Measurements from ENCODE around the gene ABCG2. TPM values are rescaled to one million over a fixed set of nuclear protein-coding genes. Genes with fewer than 3 reads are reported as not detected.
A peak's percentile ranks its signal among the peaks of the same experiment; 100 is the strongest.

ABCG2 gene
- total and polyA plus RNA-seq, 2 of the 4 experiments (the other 2 are of a cell fraction) = 0.50 to 1.1 TPM

DNA sequence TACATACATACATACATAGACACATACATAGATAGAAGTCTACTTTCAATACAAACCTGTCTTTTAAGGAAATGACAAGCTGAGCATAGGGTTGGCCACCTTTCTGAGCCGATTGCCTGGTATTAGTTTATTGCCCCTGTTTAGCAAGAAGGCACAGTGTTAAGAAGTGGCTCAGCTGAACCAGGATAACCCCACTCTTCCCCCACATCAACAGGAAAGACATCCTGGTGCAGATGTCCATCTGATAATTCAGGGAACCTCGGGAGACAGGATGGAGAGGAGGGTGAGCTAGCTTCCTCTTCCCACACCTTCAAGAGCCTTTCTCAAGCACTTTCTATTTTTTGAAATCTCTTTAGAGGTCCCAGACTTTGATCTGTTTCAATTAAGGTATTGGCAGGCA lies 98.7 kb downstream of the ABCG2 start:
- CTCF ChIA-PET = no interaction called here
- dilution Hi-C loops (cut with HindIII; ENCODE audit: low sequenced_read_pairs, unreplicated experiment) = no loop called here
- H3K4me1 ChIP-seq (ENCODE audit: control insufficient read depth, insufficient read depth, low read length) = no peaks in the 10 kb centered on the region
- no peak overlapping the region for H3K18ac ChIP-seq (ENCODE audit: low read depth, low read length)
- intact Hi-C loops (cut with micrococcal nuclease) = loop anchor here (5.0 to 10.0 kb wide), 2 partner anchors 225 to 458 kb away; partner anchors contain the start of gene PPM1K
- no peaks in the 10 kb centered on the region for H3K27me3 ChIP-seq (ENCODE audit: control insufficient read depth, insufficient read depth, low read length)
- no peak overlapping the region for H2BK15ac ChIP-seq (ENCODE audit: low read depth, low read length)
- DNase-seq (no peak), ATAC-seq (ENCODE audit: low read depth) (no peak)
- no peak overlapping the region for H4K91ac ChIP-seq (ENCODE audit: insufficient read depth, low read depth, low read length)
- H3K9ac ChIP-seq (ENCODE audit: low read depth, low read length) = no peak overlapping the region
- no peak overlapping the region for H2BK120ac ChIP-seq (ENCODE audit: low read depth, low read length)
- no peaks in the 10 kb centered on the region for H3K79me1 ChIP-seq (ENCODE audit: low read depth in 1 of 2, low read length in 2 of 2)
- no peak overlapping the region for H2AK5ac ChIP-seq (ENCODE audit: low read depth, low read length)
- no peak overlapping the region for H2BK20ac ChIP-seq (ENCODE audit: low read depth, low read length)
- no peak overlapping the region for H2AK9ac ChIP-seq (replicated peaks; ENCODE audit: low read depth, low read length, poor library complexity)
- no peak overlapping the region for H3K4me2 ChIP-seq (ENCODE audit: low read depth, low read length)
- H2BK5ac ChIP-seq (ENCODE audit: low read depth, low read length, poor library complexity, severe bottlenecking) = no peak overlapping the region
- no peak overlapping the region for H3K27ac ChIP-seq (ENCODE audit: insufficient read depth, low read length)
- no peaks in the 10 kb centered on the region; the same call in 1 of the 2 replicates for H3K9me1 ChIP-seq (ENCODE audit: insufficient read depth, low read length)
- no peaks in the 10 kb centered on the region for H3K9me3 ChIP-seq (ENCODE audit: control insufficient read depth, insufficient read depth, low read length)
- no peak overlapping the region for H3K4ac ChIP-seq (ENCODE audit: low read depth, low read length)
- BruUV-seq (replicated peaks) = no TSS peak
- no peaks in the 10 kb centered on the region for H4K20me1 ChIP-seq (ENCODE audit: insufficient read depth, low read length)
- H2AFZ ChIP-seq (replicated peaks; ENCODE audit: low read length, poor library complexity) = no peak overlapping the region
- H3K4me3 ChIP-seq (ENCODE audit: insufficient read depth, low read depth, low read length) = no peak overlapping the region
- TF ChIP-seq CHD1 (IDR thresholded peaks at IDR 0.05; ENCODE audit: low read depth, low read length) = no peak
- TF ChIP-seq RFX5 (IDR thresholded peaks at IDR 0.05; ENCODE audit: low read depth, low read length) = no peak
- TF ChIP-seq BHLHE40 (IDR thresholded peaks at IDR 0.05; ENCODE audit: low read depth, low read length) = no peak
- TF ChIP-seq RCOR1 (IDR thresholded peaks at IDR 0.05; ENCODE audit: insufficient replicate concordance, low read length) = no peak
- no peak for TF ChIP-seq CEBPB (IDR thresholded peaks at IDR 0.05; ENCODE audit: low read depth, low read length)
- TF ChIP-seq RAD21 (IDR thresholded peaks at IDR 0.05; ENCODE audit: low read length) = no peak
- TF ChIP-seq MAZ (IDR thresholded peaks at IDR 0.05; ENCODE audit: borderline replicate concordance, low read depth, low read length) = no peak
- TF ChIP-seq FOS (IDR thresholded peaks at IDR 0.05; ENCODE audit: low read depth, low read length) = no peak
- TF ChIP-seq MXI1 (IDR thresholded peaks at IDR 0.05; ENCODE audit: borderline replicate concordance, low read depth, low read length) = no peak
- no peak for TF ChIP-seq MAFK (IDR thresholded peaks at IDR 0.05; ENCODE audit: low read depth, low read length)
- no peak for TF ChIP-seq SMC3 (IDR thresholded peaks at IDR 0.05; ENCODE audit: low read depth, low read length)
- TF ChIP-seq, protein P1, sequence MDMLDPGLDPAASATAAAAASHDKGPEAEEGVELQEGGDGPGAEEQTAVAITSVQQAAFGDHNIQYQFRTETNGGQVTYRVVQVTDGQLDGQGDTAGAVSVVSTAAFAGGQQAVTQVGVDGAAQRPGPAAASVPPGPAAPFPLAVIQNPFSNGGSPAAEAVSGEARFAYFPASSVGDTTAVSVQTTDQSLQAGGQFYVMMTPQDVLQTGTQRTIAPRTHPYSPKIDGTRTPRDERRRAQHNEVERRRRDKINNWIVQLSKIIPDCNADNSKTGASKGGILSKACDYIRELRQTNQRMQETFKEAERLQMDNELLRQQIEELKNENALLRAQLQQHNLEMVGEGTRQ (IDR thresholded peaks at IDR 0.05; ENCODE audit: low read depth, low read length) = no peak
- TF ChIP-seq NFE2L2 (IDR thresholded peaks at IDR 0.05; ENCODE audit: low read depth, low read length) = no peak
- H3K14ac ChIP-seq (replicated peaks; ENCODE audit: low read depth, low read length) = no peak overlapping the region
- 0 out of 2 replicates have a peak overlapping the region, but pooled peaks have one; percentile 34 for H3K23ac ChIP-seq (ENCODE audit: low read depth, low read length)
- H4K8ac ChIP-seq (ENCODE audit: low read depth in 2 of 2, low read length in 2 of 2) = no peak overlapping the region
- H4K5ac ChIP-seq (ENCODE audit: low read depth, low read length) = no peak overlapping the region
- in situ Hi-C loops (cut with MboI; ENCODE audit: low sequenced_read_pairs) = no loop called here
- no CpG with 5 or more reads among the region's 2 CpGs for WGBS, 2 experiments (ENCODE audit: extremely low coverage in 2 of 2, insufficient read length in 1 of 2)
- H3K56ac ChIP-seq (ENCODE audit: extremely low read depth, insufficient read depth, low read length) = no peak overlapping the region
- POLR2A ChIA-PET (ENCODE audit: unreplicated experiment) = interaction anchor here (0.6 kb wide), 1 partner anchor 37 kb away, joined by 3 read pairs; no protein-coding TSS in a partner anchor
- H3K36me3 ChIP-seq (ENCODE audit: control insufficient read depth, insufficient read depth, low read length) = peaks cover 10% of the 10 kb centered on the region

All from IMR-90 (cell line).